Mononuclear cell (primary cell): ENCODE results near the gene COMMD9. TPM values are rescaled to one million over a fixed set of nuclear protein-coding genes. Genes with fewer than 3 reads are reported as not detected.

Experiments used
- H3K27me3 ChIP-seq: 2 replicates; pipeline ENCODE4 v1.6.0; 2011; ENCODE audit warnings: low read length, control low read depth; ENCODE audit not compliant: insufficient read depth
- H3K4me1 ChIP-seq: 2 replicates; pipeline ENCODE4 v1.5.1; 2011; ENCODE audit warnings: mild to moderate bottlenecking, low read length, control low read depth; ENCODE audit not compliant: insufficient read depth
- H3K4me3 ChIP-seq: 2 replicates; pipeline ENCODE4 v1.5.1; 2011; ENCODE audit warnings: mild to moderate bottlenecking, low read length, moderate library complexity
- H3K9me3 ChIP-seq: 2 replicates; pipeline ENCODE4 v1.5.1; 2011; ENCODE audit warnings: low read depth, mild to moderate bottlenecking, control low read depth, low read length
- total RNA-seq: library from RNA; depleted of rRNA; stranded (reverse); fragments of >200 nt; gene quantifications from one replicate; pipeline ENCODE4 v1.2.3, GENCODE V29; 2012

Gene COMMD9
- total RNA-seq, 1 donor, result 75.0 TPM

DNA sequence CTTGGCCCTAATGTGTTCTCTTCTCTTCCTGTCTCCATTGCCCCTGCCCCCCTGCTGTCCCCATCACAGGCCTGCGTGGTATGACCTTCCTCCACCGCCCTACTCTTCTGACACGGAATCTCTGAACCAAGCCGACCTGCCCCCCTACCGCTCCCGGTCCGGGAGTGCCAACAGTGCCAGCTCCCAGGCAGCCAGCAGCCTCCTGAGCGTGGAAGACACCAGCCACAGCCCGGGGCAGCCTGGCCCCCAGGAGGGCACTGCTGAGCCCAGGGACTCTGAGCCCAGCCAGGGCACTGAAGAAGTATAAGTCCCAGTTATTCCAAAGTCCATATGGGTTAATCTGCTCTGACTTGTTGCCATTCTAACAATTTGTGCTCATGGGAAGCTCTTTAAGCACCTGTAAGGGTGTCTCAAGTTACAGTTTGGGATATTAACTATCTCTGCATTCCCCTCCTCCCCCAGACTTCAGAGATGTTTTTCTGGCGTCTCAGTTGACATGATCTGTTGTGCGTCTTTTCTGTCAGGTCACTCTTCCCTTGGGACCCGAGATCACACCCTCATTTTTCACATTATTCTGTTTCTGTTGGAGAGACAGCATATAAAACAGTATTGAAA, 60.0 kb downstream of the COMMD9 start:
- Histone ChIP-seq H3K4me3 (no peak overlapping the region), H3K9me3 (no peaks in the 10 kb centered on the region), H3K27me3 (peaks cover 3% of the 10 kb centered on the region), H3K4me1 (no peaks in the 10 kb centered on the region)

DNA sequence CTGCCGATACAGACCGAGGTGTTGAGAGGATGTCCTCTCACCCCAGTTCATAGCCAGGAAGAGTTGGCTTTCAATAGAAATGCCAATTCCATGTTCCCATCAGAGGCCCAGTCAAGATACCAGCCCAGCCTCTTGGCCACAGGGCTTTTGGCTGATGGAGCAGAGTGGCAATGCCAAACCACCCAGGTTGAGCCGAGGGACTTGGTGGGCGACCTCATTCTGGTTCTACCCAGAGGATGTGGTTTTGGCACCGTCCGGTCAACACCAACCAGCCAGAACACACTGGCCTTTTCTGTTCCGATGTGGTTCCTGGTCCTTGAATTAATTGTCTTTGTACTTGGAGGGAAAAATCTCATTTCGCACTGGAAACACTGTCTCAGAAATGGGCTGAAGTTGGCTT, 60.5 kb downstream of the COMMD9 start:
- H3K9me3 ChIP-seq, result no peaks in the 10 kb centered on the region
- H3K27me3 ChIP-seq, result peaks cover 3% of the 10 kb centered on the region
- H3K4me3 ChIP-seq, result no peak overlapping the region
- H3K4me1 ChIP-seq, result no peaks in the 10 kb centered on the region

DNA sequence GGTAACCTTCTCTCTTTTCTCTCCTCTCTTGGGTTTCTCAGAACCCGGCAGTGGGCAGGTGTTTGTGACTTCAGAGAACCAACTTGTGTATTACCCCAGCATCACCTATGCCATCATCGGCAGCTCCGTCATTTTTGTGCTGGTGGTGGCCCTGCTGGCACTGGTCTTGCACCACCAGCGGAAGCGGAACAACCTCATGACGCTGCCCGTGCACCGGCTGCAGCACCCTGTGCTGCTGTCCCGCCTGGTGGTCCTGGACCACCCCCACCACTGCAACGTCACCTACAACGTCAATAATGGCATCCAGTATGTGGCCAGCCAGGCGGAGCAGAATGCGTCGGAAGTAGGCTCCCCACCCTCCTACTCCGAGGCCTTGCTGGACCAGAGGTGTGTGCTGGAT, 62.2 kb downstream of the COMMD9 start:
- H3K4me1 ChIP-seq, result no peaks in the 10 kb centered on the region
- H3K9me3 ChIP-seq, result no peaks in the 10 kb centered on the region
- no peaks in the 10 kb centered on the region for H3K27me3 ChIP-seq
- no peak overlapping the region for H3K4me3 ChIP-seq

DNA sequence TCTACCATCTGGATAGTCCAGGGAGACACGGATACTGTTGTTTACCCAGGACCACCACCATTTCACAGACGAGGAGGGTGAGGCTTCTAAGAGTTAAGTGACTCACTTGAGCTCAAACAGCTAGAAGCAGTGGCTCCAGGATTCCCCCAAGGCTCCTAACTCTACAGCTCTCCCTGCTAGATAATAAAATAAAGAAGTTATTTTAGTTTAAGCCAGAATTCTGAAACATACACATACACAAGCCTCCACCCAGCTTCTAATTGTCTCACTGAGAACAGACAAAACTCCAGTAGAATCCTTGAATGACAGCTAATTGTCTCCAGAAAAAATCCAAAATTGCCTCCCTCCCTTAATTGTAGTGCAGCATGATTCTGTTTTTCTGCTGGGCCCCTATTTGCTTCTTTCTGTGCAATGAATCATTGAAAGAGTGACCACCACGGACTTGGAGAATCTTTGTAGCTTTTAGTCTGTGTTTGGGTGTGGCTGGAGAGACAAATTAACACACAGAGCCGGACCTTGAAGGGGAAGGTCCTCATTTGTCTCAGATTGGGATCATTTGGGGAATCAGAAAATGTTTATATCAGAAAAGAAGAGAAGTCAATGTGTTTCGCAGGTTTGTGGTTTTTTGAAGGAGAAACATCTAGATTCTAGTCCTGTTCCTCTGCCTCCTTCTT, 64.9 kb downstream of the COMMD9 start:
- Histone ChIP-seq H3K27me3 (no peaks in the 10 kb centered on the region), H3K4me1 (no peaks in the 10 kb centered on the region), H3K4me3 (no peak overlapping the region), H3K9me3 (peaks cover 13% of the 10 kb centered on the region)

DNA sequence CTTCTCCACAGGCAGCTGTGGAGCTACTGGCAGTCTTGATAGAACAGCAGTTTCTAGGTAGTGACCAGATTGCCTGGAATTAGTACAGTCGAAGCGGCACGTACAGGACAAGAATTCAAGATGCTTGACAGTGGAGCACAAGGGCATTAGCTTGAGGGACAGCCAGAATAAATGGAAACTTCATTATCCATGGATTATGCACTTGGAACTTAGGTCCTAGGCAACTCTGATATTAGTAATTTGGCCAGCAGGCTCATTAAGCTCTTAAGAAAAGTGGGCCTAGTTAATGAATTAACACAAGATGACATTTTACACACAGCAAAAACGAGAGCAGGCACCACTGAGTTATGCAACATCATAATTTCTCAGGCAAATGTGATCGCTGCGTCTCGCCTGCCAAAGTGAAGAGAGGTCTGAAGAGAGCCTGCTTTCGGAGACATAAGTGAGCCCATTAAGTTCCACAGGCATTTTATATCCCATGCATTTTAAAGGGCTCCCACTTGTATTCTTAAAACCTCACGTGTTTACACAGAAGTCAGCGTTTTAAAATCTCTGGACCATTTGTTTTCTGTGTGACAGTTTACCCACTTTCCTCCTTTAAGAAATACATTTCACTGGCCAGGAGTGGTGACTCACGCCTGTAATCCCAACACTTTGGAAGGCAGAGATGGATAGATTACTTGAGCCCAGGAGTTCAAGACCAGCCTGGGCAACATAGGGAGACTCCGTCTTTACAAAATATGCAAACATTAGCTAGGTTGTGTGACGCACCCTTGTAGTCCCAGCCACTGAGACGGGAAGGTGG, 66.2 kb downstream of the COMMD9 start:
- Histone ChIP-seq H3K9me3 (peaks cover 14% of the 10 kb centered on the region), H3K4me3 (no peak overlapping the region), H3K4me1 (no peaks in the 10 kb centered on the region), H3K27me3 (peaks cover 4% of the 10 kb centered on the region)

Other genes starting within 250 kb of the COMMD9 start
- 19.5 TPM for gene PRR5L, start 6.9 kb upstream of the COMMD9 start, total RNA-seq
- gene TRAF6, start 220.8 kb upstream of the COMMD9 start, total RNA-seq, result 48.0 TPM